GM21526 (cell line): ENCODE measurements around the gene ZNF280A.

Experiments used
- ATAC-seq: cut with Tn5 transposase; IDR thresholded peaks from one replicate; pipeline ENCODE4 v1.9.1; 2021; ENCODE audit warnings: moderate library complexity; ENCODE audit not compliant: unreplicated experiment, low FRiP score

The ZNF280A gene

GRCh38 chr22:22520020-22520656 is at the start of gene ZNF280A:
Gene ZNF280A (minus strand): TSS chr22:22520270. CDS start chr22:22515630, 4,640 bp downstream.
- ATAC-seq: no peak

- ATAC-seq: no peak
Observed at GRCh38 chr22:22569218-22569617, 49.1 kb upstream of the ZNF280A start.

GRCh38 chr22:22565981-22566380 is 45.9 kb upstream of the ZNF280A start:
- ATAC-seq: no peak

- no peak for ATAC-seq
Observed at GRCh38 chr22:22558972-22559603, 39.0 kb upstream of the ZNF280A start, which contains the start of gene PRAME. Gene PRAME (minus strand): TSS chr22:22559265. CDS start chr22:22556832, 2,433 bp downstream.

- no peak for ATAC-seq
Observed at GRCh38 chr22:22558071-22558971, 38.3 kb upstream of the ZNF280A start.

- ATAC-seq: no peak
Observed at GRCh38 chr22:22556995-22557925, 37.2 kb upstream of the ZNF280A start.

GRCh38 chr22:22556578-22556977 is 36.5 kb upstream of the ZNF280A start:
- ATAC-seq: no peak

GRCh38 chr22:22555596-22555995 is 35.5 kb upstream of the ZNF280A start:
- ATAC-seq: no peak

GRCh38 chr22:22554587-22555284 is 34.7 kb upstream of the ZNF280A start:
- ATAC-seq: no peak

- ATAC-seq: no peak
Observed at GRCh38 chr22:22553735-22554586, 33.9 kb upstream of the ZNF280A start.

GRCh38 chr22:22553141-22553540 is 33.1 kb upstream of the ZNF280A start:
- ATAC-seq: no peak

- no peak for ATAC-seq
Observed at GRCh38 chr22:22552630-22553029, 32.6 kb upstream of the ZNF280A start.

GRCh38 chr22:22550789-22551434 is 30.8 kb upstream of the ZNF280A start:
- no peak for ATAC-seq

GRCh38 chr22:22548910-22549309 is 28.8 kb upstream of the ZNF280A start:
- ATAC-seq: no peak

- no peak for ATAC-seq
Observed at GRCh38 chr22:22548317-22548716, 28.2 kb upstream of the ZNF280A start.

GRCh38 chr22:22547692-22548300 is 27.7 kb upstream of the ZNF280A start:
- no peak for ATAC-seq

- no peak for ATAC-seq
Observed at GRCh38 chr22:22547226-22547625, 27.2 kb upstream of the ZNF280A start.

GRCh38 chr22:22546490-22546889 is 26.4 kb upstream of the ZNF280A start:
- no peak for ATAC-seq
